Cardiac fibroblast (primary cell): ENCODE measurements around the gene SLC23A2.

ENCODE experiments used
- DNase-seq, 2 donors: peaks; one replicate each; pipeline versions ENCODE4 v3.0.0 to v3.0.0-alpha.2; 2010; ENCODE audit warnings: low read depth in 2 of 2
- H3K4me3 ChIP-seq, 2 donors: replicated peaks in 1 of 2; 1 replicate in 1 of 2; 2 replicates in 1 of 2; pipeline ENCODE4 v1.5.1; 2011; ENCODE audit warnings: low read depth in 2 of 2, low read length in 2 of 2, mild to moderate bottlenecking in 2 of 2, moderate library complexity in 1 of 2
- TF ChIP-seq, protein P1 (sequence below): IDR thresholded peaks from one replicate; pipeline ENCODE4 v1.5.1; 2011; ENCODE audit warnings: low read depth, mild to moderate bottlenecking, low read length, inconsistent platforms

Gene SLC23A2

DNA sequence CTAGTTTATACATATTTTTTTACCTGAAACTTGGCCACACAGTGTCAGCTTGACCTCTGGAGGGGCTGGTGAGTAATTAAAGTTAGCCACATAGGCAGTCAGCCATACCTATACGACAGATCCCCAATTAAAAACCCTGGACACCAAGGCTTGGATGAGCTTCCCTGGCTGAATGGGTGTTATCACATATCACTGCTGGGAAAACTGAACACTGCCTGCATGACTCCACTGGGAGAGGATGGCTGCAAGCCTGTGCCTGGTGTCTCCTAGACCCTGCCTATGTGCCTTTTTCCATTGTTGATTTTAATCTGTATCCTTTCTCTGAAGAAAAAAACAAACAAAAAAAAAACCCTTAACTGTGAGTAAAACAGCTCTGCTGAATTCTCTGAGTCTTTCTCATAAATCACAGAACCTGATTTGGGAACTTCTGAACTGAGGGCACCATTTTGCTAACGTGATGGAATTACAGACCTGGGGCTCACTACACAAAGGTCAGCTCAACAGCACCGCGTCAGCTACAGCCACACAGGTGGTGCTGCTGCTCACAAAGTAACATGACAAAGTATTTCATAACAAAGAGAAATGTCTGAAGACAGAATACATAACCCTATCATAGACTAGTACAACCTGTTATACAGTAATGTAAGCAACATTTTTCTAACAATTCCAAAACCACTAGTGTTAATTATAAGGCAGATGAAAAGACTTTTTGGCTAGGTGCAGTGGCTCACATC lies 97.0 kb downstream of the SLC23A2 start:
- TF ChIP-seq, protein P1, sequence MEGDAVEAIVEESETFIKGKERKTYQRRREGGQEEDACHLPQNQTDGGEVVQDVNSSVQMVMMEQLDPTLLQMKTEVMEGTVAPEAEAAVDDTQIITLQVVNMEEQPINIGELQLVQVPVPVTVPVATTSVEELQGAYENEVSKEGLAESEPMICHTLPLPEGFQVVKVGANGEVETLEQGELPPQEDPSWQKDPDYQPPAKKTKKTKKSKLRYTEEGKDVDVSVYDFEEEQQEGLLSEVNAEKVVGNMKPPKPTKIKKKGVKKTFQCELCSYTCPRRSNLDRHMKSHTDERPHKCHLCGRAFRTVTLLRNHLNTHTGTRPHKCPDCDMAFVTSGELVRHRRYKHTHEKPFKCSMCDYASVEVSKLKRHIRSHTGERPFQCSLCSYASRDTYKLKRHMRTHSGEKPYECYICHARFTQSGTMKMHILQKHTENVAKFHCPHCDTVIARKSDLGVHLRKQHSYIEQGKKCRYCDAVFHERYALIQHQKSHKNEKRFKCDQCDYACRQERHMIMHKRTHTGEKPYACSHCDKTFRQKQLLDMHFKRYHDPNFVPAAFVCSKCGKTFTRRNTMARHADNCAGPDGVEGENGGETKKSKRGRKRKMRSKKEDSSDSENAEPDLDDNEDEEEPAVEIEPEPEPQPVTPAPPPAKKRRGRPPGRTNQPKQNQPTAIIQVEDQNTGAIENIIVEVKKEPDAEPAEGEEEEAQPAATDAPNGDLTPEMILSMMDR = no peak
- no peak for DNase-seq
- no peak overlapping the region for H3K4me3 ChIP-seq

DNA sequence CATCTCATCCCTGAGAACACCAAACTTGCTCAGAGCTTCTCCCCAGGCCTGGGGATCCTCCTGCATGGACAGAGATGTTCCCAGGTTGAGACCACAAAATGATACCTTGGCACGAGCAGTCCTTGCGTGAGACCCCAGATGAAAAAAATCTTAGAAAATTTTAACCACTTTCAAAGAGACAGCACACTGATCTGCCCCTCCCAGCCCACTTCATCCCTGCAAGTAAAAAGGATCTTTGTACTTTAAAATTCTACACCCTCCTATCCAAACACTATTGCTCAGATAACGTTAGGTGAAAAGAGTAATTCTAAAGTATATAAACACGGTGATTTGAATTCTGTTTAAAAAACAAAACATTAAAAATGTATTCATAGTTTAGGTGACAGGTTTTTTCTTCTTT lies 98.5 kb downstream of the SLC23A2 start:
- no peak overlapping the region for H3K4me3 ChIP-seq
- TF ChIP-seq, protein P1 = no peak
- no peak for DNase-seq

DNA sequence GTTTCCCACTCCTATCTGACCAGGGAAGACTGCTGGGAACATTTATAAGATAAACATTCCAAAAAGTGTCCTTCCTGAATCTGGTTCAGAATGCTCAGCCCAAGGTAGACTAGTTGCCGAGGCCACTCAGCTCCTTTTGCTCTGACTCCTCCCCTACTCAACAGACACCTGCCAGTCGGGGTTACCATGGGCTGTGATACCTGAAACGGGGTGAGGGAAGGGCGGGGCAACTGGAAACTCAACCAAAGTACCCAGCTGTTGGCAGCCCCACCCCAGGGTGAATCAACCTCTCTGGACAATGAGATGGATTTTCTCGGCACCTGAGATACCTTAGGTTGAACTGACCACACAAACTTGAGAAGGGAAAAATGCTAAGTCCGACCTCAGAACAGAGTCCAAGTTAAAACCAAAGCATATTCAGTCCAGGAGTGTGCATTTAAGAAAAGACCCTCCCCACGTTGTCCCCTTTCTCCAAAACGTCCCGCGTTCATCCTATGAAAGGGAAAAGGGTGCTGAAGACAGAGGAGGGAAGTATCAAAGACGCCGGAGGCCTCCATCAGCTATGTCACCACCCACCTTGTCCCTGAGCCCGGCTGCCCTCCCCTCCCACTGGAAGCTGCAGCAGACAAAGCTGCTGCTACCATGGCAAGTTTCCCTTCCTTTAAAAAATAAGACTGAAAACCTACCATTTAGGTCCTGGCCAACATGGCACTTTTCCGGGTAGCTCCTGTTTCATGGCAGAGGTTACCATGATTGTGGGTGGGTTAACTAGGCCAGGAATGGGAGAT lies 100.1 kb downstream of the SLC23A2 start:
- H3K4me3 ChIP-seq = no peak overlapping the region
- TF ChIP-seq, protein P1 = no peak
- no peak for DNase-seq

DNA sequence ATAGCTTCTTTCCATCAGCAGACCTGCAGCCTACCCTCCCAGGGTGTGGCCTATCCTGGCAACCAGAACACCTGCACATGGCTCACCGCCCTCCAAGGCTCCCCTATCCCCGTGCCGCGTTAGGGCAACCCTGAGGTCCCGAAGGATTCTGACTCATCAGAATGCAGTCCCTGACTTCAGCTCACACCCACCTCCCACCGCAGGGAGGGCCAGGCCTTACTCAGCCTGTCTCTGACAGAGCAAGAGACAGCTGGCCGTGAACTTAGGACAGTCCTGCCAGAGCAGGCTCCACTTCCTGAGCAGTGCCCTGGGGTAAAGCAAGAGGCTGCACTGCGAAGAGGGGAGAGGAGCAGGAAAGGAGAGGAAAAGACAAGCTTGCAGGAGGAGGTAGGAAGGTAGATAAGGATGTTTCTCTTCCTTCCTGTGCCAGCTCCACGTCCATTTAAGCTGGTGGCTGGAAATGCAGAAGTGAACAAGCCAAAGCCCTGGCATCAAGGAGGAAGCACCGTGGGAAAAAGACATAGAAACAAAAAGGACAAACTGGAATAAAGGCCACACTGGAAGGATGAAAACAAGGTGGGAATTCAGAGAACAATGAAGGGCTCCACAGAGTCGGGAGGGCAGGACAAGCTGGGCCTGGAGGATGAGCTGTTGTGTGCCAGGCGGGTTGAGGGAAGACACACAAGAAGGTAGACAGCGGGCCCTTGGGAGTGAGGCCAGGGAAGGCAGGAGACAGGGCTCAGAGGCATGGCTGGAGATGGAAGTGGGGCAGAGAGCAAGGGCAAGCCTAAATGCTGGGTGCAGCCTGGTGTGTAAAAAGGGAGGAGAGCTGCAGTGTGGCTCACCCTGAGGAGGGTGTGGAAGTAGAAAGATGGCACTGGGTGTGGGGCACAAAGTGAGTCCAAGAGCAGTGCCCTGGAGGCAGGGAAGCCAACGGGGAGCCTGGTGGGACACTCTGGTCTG lies 102.7 kb downstream of the SLC23A2 start:
- peak; percentile 73 to 83 for DNase-seq
- TF ChIP-seq, protein P1 = no peak
- no peak overlapping the region for H3K4me3 ChIP-seq

DNA sequence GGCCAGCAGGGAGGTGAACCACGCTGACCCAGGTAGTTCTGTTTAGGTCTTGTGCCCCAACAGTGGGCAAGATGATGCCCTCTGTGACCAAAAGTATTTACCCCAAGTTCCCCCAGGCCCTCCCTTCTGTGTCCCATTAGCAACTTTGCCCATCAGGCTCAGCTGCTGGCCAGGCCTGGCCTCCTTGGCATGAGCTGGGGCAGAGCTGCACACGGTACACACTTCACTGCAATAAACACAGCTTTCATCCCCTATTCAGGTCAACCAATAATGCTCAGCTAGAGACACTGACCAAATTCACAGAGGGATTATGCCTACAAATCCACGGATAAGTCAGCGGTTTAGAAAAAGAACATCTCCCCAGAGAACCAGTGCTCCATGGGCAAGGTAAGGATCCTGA lies 103.7 kb downstream of the SLC23A2 start:
- H3K4me3 ChIP-seq = no peak overlapping the region
- DNase-seq = no peak
- TF ChIP-seq, protein P1 = no peak

DNA sequence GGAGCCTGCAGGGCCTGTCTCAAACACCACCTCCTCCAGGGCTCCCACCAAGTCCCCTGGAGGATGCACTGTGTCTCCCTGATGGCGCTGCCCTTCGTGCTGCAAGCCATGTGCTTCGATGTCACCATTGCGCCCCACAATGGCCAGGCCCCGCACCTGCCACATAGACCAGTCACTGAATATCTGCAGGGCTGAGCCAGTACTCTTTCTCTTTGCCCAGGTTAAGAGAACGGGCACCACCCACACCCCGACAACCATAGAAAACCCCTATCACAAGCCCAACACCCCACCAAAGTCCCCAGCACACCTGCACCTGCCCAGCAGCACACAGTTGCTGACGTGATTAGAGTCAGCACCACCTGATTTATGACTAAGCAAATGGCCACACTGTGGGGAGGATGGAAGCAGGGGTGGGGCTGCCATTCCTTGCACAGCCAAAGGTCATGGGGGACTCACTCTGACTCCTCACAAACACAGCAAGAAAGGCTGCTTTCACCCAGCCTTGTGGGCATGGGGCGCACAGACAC lies 104.3 kb downstream of the SLC23A2 start:
- TF ChIP-seq, protein P1 = no peak
- H3K4me3 ChIP-seq = no peak overlapping the region
- no peak for DNase-seq
